GM12891 (cell line): ENCODE results near the gene PLPP7. TPM values are rescaled to one million over a fixed set of nuclear protein-coding genes. Genes with fewer than 3 reads are reported as not detected.
"Not testable (repeated sequence)": the region's sequence is repeated elsewhere in the genome, so short reads cannot be mapped to it uniquely, and the experiment has no call there.

Experiments used
- DNase-seq: peaks from one replicate; pipeline ENCODE4 v3.0.0; 2011; ENCODE audit warnings: low spot score; ENCODE audit not compliant: insufficient read length
- FAIRE-seq: peaks from 2 replicates; lab custom pipeline; 2011; peaks lifted over from hg19 to GRCh38; lab: Jason Lieb, UNC
- PAX5 ChIP-seq: IDR thresholded peaks from 2 replicates; pipeline ENCODE4 v1.6.1; 2011; ENCODE audit warnings: low read length, moderate library complexity, mild to moderate bottlenecking; ENCODE audit not compliant: insufficient read depth, severe bottlenecking
- POLR2A ChIP-seq: IDR thresholded peaks from 2 replicates; pipeline ENCODE4 v1.6.1; 2011; ENCODE audit warnings: low read depth, low read length, control low read depth
- POLR2AphosphoS5 ChIP-seq: IDR thresholded peaks from 2 replicates; pipeline ENCODE4 v1.6.1; 2011; ENCODE audit warnings: low read depth, low read length, control low read depth
- POU2F2 ChIP-seq: IDR thresholded peaks from 2 replicates; pipeline ENCODE4 v1.6.1; 2011; ENCODE audit warnings: low read depth, mild to moderate bottlenecking, control low read depth, low read length, moderate library complexity
- SPI1 ChIP-seq: IDR thresholded peaks from 2 replicates; pipeline ENCODE4 v1.6.1; 2011; ENCODE audit warnings: low read depth, low read length, control low read depth
- TAF1 ChIP-seq: IDR thresholded peaks from 2 replicates; pipeline ENCODE4 v1.6.1; 2011; ENCODE audit warnings: low read depth, low read length, control low read depth
- polyA plus RNA-seq: library from polyadenylated mRNA; unstranded; fragments of >200 nt; gene quantifications from one replicate; pipeline ENCODE4 v1.2.1, GENCODE V29; 2012; ENCODE audit warnings: low read depth, missing spikeins, inconsistent platforms; ENCODE audit not compliant: missing spikeins

The PLPP7 gene
- polyA plus RNA-seq: 0.19 TPM

GRCh38 chr9:131289301-131290035 lies at the start of gene PLPP7:
TSS of gene PLPP7 (plus strand) at chr9:131289723. CDS start at chr9:131289998, 275 bp downstream.
- DNase-seq: peak; percentile 58
- TF ChIP-seq POLR2A (no peak), POU2F2 (no peak)
- no peak for FAIRE-seq

GRCh38 chr9:131240047-131240921 lies 49.2 kb upstream of the PLPP7 start:
- FAIRE-seq (no peak), DNase-seq (no peak)
- no peak for TF ChIP-seq TAF1
- TF ChIP-seq SPI1: no peak
- TF ChIP-seq POLR2AphosphoS5: no peak
- TF ChIP-seq POU2F2: no peak
- no peak for TF ChIP-seq POLR2A
- TF ChIP-seq PAX5: no peak

GRCh38 chr9:131244331-131244730 lies 45.2 kb upstream of the PLPP7 start:
- not testable (repeated sequence) for DNase-seq, FAIRE-seq

GRCh38 chr9:131246618-131247017 lies 42.9 kb upstream of the PLPP7 start:
- no peak for TF ChIP-seq POLR2AphosphoS5
- TF ChIP-seq POU2F2: no peak
- TF ChIP-seq SPI1: no peak
- no peak for TF ChIP-seq TAF1
- no peak for TF ChIP-seq PAX5
- FAIRE-seq (no peak), DNase-seq (no peak)

- FAIRE-seq (no peak), DNase-seq (no peak)
- TF ChIP-seq POLR2AphosphoS5: no peak
- TF ChIP-seq POU2F2: no peak
- TF ChIP-seq SPI1: no peak
- no peak for TF ChIP-seq PAX5
- no peak for TF ChIP-seq POLR2A
- no peak for TF ChIP-seq TAF1
Observed at GRCh38 chr9:131252120-131252519, 37.4 kb upstream of the PLPP7 start.

GRCh38 chr9:131253891-131254491 lies 35.5 kb upstream of the PLPP7 start:
- FAIRE-seq (peak; percentile 81), DNase-seq (no peak)
- TF ChIP-seq POU2F2: peak; percentile 81
- TF ChIP-seq TAF1: no peak
- no peak for TF ChIP-seq PAX5
- TF ChIP-seq SPI1: no peak
- TF ChIP-seq POLR2A: no peak
- TF ChIP-seq POLR2AphosphoS5: 0 out of 2 replicates have a peak, but pooled peaks have one; percentile 12

GRCh38 chr9:131254626-131255025 lies 34.9 kb upstream of the PLPP7 start:
- FAIRE-seq (no peak), DNase-seq (no peak)
- TF ChIP-seq POU2F2 (no peak), TAF1 (0 out of 2 replicates have a peak, but pooled peaks have one; percentile 12)

- no peak for TF ChIP-seq SPI1
- no peak for TF ChIP-seq POLR2AphosphoS5
- FAIRE-seq: no peak
Observed at GRCh38 chr9:131255676-131256197, 33.8 kb upstream of the PLPP7 start.

GRCh38 chr9:131257266-131258025 lies 32.1 kb upstream of the PLPP7 start:
- FAIRE-seq (no peak), DNase-seq (no peak)
- TF ChIP-seq POLR2A: no peak
- TF ChIP-seq POLR2AphosphoS5: no peak
- no peak for TF ChIP-seq PAX5
- no peak for TF ChIP-seq TAF1
- no peak for TF ChIP-seq SPI1
- TF ChIP-seq POU2F2: no peak

More at GRCh38 chr9:131255676-131256197, 33.8 kb upstream of the PLPP7 start:
- no peak for DNase-seq
